Breast epithelium (tissue), 3 donors: ENCODE measurements around the gene LANCL2.

Experiments used
- POLR2A ChIP-seq: fragments of 450-650 bp; IDR thresholded peaks from one replicate; pipeline ENCODE4 v1.6.1; 2016; ENCODE audit warnings: antibody characterized with exemption, mild to moderate bottlenecking, moderate library complexity
- POLR2AphosphoS5 ChIP-seq, 3 donors: sonication (generic); formaldehyde crosslinking; IDR thresholded peaks; one replicate each; pipeline ENCODE4 v1.6.1; 2017; ENCODE audit warnings: antibody characterized with exemption in 3 of 3
- TF ChIP-seq, protein P1 (sequence below), 3 donors: fragments of 450-650 bp; IDR thresholded peaks; one replicate each; pipeline ENCODE4 v1.5.1; 2016 to 2017; ENCODE audit warnings: antibody characterized with exemption in 3 of 3, mild to moderate bottlenecking in 3 of 3, moderate library complexity in 3 of 3

DNA sequence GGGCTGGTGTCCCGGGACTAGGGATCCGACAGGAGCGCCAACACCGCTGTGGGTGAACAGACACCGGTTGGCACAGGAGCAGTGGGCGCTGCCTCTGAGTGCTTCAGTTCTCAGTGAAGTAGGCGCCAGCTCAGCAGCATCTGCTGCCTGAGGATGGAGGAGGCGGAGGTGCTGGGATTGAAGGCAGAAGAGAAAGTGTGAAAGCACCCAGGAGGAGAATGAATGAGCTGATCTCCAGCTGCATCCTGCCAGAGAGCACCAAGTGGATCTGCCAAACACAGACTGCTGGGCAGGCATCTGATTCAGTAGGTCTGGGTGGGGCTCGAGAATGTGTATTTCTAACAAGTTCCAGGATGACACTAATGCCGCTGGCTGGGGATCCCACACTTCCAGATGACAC is 74.5 kb downstream of the LANCL2 start:
- TF ChIP-seq, protein P1, sequence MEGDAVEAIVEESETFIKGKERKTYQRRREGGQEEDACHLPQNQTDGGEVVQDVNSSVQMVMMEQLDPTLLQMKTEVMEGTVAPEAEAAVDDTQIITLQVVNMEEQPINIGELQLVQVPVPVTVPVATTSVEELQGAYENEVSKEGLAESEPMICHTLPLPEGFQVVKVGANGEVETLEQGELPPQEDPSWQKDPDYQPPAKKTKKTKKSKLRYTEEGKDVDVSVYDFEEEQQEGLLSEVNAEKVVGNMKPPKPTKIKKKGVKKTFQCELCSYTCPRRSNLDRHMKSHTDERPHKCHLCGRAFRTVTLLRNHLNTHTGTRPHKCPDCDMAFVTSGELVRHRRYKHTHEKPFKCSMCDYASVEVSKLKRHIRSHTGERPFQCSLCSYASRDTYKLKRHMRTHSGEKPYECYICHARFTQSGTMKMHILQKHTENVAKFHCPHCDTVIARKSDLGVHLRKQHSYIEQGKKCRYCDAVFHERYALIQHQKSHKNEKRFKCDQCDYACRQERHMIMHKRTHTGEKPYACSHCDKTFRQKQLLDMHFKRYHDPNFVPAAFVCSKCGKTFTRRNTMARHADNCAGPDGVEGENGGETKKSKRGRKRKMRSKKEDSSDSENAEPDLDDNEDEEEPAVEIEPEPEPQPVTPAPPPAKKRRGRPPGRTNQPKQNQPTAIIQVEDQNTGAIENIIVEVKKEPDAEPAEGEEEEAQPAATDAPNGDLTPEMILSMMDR (IDR thresholded peaks at IDR 0.05), result no peak
- TF ChIP-seq POLR2AphosphoS5 (IDR thresholded peaks at IDR 0.05), result no peak
- no peak for TF ChIP-seq POLR2A
